GM23248 (cell line): Measurements from ENCODE around the gene CCM2. TPM values are rescaled to one million over a fixed set of nuclear protein-coding genes. Genes with fewer than 3 reads are reported as not detected.
A peak's percentile ranks its signal among the peaks of the same experiment; 100 is the strongest.

Experiments used
- DNase-seq: peaks from one replicate; pipeline ENCODE4 v3.0.0-alpha.2; 2015
- H2AFZ ChIP-seq: fragments of 200-600 bp; sonication (generic); 2 replicates; pipeline ENCODE4 v1.6.1; 2016; ENCODE audit warnings: antibody characterized with exemption
- H3F3A ChIP-seq: fragments of 200-600 bp; sonication (generic); 2 replicates; pipeline ENCODE4 v1.6.1; 2016; ENCODE audit warnings: mild to moderate bottlenecking, antibody characterized with exemption, mixed run types; ENCODE audit not compliant: insufficient read depth
- H3K27ac ChIP-seq: fragments of 200-600 bp; sonication (generic); 2 replicates; pipeline ENCODE4 v1.5.1; 2016; ENCODE audit warnings: mild to moderate bottlenecking
- H3K27me3 ChIP-seq: fragments of 200-600 bp; sonication (generic); replicated peaks from 2 replicates; pipeline ENCODE4 v1.6.1; 2016; ENCODE audit warnings: mild to moderate bottlenecking; ENCODE audit not compliant: insufficient read depth
- H3K36me3 ChIP-seq: fragments of 200-600 bp; sonication (generic); 2 replicates; pipeline ENCODE4 v1.6.1; 2016; ENCODE audit warnings: low read depth, mild to moderate bottlenecking
- H3K4me1 ChIP-seq: fragments of 200-600 bp; sonication (generic); 2 replicates; pipeline ENCODE4 v1.6.1; 2016; ENCODE audit warnings: mild to moderate bottlenecking; ENCODE audit not compliant: insufficient read depth
- H3K4me2 ChIP-seq: fragments of 200-600 bp; sonication (generic); one replicate; pipeline ENCODE4 v1.6.1; 2016; ENCODE audit warnings: mild to moderate bottlenecking; ENCODE audit not compliant: unreplicated experiment
- H3K4me3 ChIP-seq: fragments of 200-600 bp; sonication (generic); 2 replicates; pipeline ENCODE4 v1.5.1; 2016; ENCODE audit warnings: mild to moderate bottlenecking
- H3K79me2 ChIP-seq: fragments of 200-600 bp; sonication (generic); 2 replicates; pipeline ENCODE4 v1.6.1; 2016; ENCODE audit warnings: mild to moderate bottlenecking; ENCODE audit not compliant: insufficient read depth
- H3K9ac ChIP-seq: fragments of 200-600 bp; sonication (generic); 2 replicates; pipeline ENCODE4 v1.6.1; 2016; ENCODE audit warnings: mild to moderate bottlenecking
- H3K9me2 ChIP-seq: fragments of 200-600 bp; sonication (generic); 2 replicates; pipeline ENCODE4 v1.6.1; 2016; ENCODE audit warnings: mixed run types, mild to moderate bottlenecking, moderate library complexity; ENCODE audit not compliant: insufficient read depth
- H3K9me3 ChIP-seq: fragments of 200-600 bp; sonication (generic); one replicate; pipeline ENCODE4 v1.6.1; 2017; ENCODE audit warnings: low read depth
- H4K20me1 ChIP-seq: fragments of 200-600 bp; sonication (generic); 2 replicates; pipeline ENCODE4 v1.6.0; 2016; ENCODE audit not compliant: insufficient read depth
- EZH2 ChIP-seq: fragments of 200-600 bp; sonication (generic); IDR thresholded peaks from 2 replicates; pipeline ENCODE4 v1.6.1; 2018; ENCODE audit warnings: antibody characterized with exemption, mild to moderate bottlenecking; ENCODE audit not compliant: insufficient read depth, poor library complexity, severe bottlenecking
- EZH2phosphoT487 ChIP-seq: fragments of 200-600 bp; sonication (generic); IDR thresholded peaks from 2 replicates; pipeline ENCODE4 v1.6.1; 2018; ENCODE audit warnings: antibody characterized with exemption, moderate library complexity, mild to moderate bottlenecking, low read depth; ENCODE audit not compliant: insufficient read depth
- WGBS, 2 experiments: methylation state at CpG; one replicate each; pipeline ENCODE4 v1.1.6; 2015 to 2017; ENCODE audit warnings: low lambda C conversion rate in 2 of 2, low coverage in 1 of 2; ENCODE audit errors: missing lambda C conversion rate in 2 of 2; 5-methylcytosine and 5-hydroxymethylcytosine counted together
- in situ Hi-C: fragments of 300-500 bp; cut with MboI; formaldehyde crosslinking; loops from 2 replicates; pipeline ENCODE4 v1.15.0; 2020
- polyA plus RNA-seq: library from polyadenylated mRNA; unstranded; fragments of >200 nt; fragmentation: Nextera tagmentation; extraction: Ambion mirVana; gene quantifications from 2 replicates; pipeline ENCODE4 v1.2.1, GENCODE V29; 2016
- total RNA-seq: library from RNA; depleted of rRNA; stranded (reverse); fragments of >200 nt; shearing (Covaris generic); gene quantifications from 2 replicates; pipeline ENCODE4 v1.2.3, GENCODE V29; 2014

Gene CCM2
- total and polyA plus RNA-seq, 2 experiments from 2014 or later: 63.8 to 69.3 TPM

- Histone ChIP-seq H3K4me3 (no peak overlapping the region), H3K9ac (no peak overlapping the region)
Observed at GRCh38 chr7:44958645-44959344, 41.2 kb upstream of the CCM2 start.

GRCh38 chr7:44959433-44959951 is 40.5 kb upstream of the CCM2 start:
- TF ChIP-seq EZH2 (no peak), EZH2phosphoT487 (no peak)
- Histone ChIP-seq H3K79me2 (no peaks in the 10 kb centered on the region), H3K4me2 (no peak overlapping the region), H3K4me1 (no peaks in the 10 kb centered on the region), H3K9me2 (no peaks in the 10 kb centered on the region), H3K36me3 (no peaks in the 10 kb centered on the region), H2AFZ (no peak overlapping the region), H3F3A (no peaks in the 10 kb centered on the region), H3K27ac (no peak overlapping the region), H3K27me3 (no peaks in the 10 kb centered on the region), H3K9ac (no peak overlapping the region), H3K9me3 (no peaks in the 10 kb centered on the region), H3K4me3 (no peak overlapping the region), H4K20me1 (no peaks in the 10 kb centered on the region)
- 56 to 60% methylated on average over 8 of the region's 8 CpGs for WGBS, 2 experiments
- in situ Hi-C loops: no loop called here
- DNase-seq: peak; percentile 57

More at GRCh38 chr7:44958645-44959344, 41.2 kb upstream of the CCM2 start:
- no peak overlapping the region for H2AFZ ChIP-seq
- H3K4me2 ChIP-seq: no peak overlapping the region
- WGBS, 2 experiments: 52 to 53% methylated on average over 8 of the region's 8 CpGs
- TF ChIP-seq EZH2 (no peak), EZH2phosphoT487 (no peak)
- H3K27me3 ChIP-seq: no peaks in the 10 kb centered on the region
- H3K4me1 ChIP-seq: no peaks in the 10 kb centered on the region
- H3K9me2 ChIP-seq: no peaks in the 10 kb centered on the region
- H3F3A ChIP-seq: no peaks in the 10 kb centered on the region
- H3K9me3 ChIP-seq: no peaks in the 10 kb centered on the region
- no peaks in the 10 kb centered on the region for H4K20me1 ChIP-seq
- in situ Hi-C loops: no loop called here
- no peaks in the 10 kb centered on the region for H3K79me2 ChIP-seq
- DNase-seq: no peak
- H3K27ac ChIP-seq: no peak overlapping the region
- no peaks in the 10 kb centered on the region for H3K36me3 ChIP-seq

GRCh38 chr7:44960011-44960580 is 39.9 kb upstream of the CCM2 start:
- no peaks in the 10 kb centered on the region for H3K36me3 ChIP-seq
- H3K27ac ChIP-seq: no peak overlapping the region
- H2AFZ ChIP-seq: no peak overlapping the region
- H3K27me3 ChIP-seq: no peaks in the 10 kb centered on the region
- in situ Hi-C loops: no loop called here
- H3K9me2 ChIP-seq: no peaks in the 10 kb centered on the region
- H3K4me1 ChIP-seq: no peaks in the 10 kb centered on the region
- 68 to 69% methylated on average over 4 of the region's 4 CpGs for WGBS, 2 experiments
- no peak overlapping the region for H3K9ac ChIP-seq
- no peak for DNase-seq
- H3K4me2 ChIP-seq: no peak overlapping the region
- TF ChIP-seq EZH2: no peak
- TF ChIP-seq EZH2phosphoT487: no peak
- no peaks in the 10 kb centered on the region for H3F3A ChIP-seq
- no peak overlapping the region for H3K4me3 ChIP-seq
- H3K79me2 ChIP-seq: no peaks in the 10 kb centered on the region
- H3K9me3 ChIP-seq: no peaks in the 10 kb centered on the region
- H4K20me1 ChIP-seq: no peaks in the 10 kb centered on the region

- TF ChIP-seq EZH2: no peak
- TF ChIP-seq EZH2phosphoT487: no peak
- peak overlapping the region; percentile 84; the same call in 1 of the 2 replicates for H2AFZ ChIP-seq
- H3K36me3 ChIP-seq: no peaks in the 10 kb centered on the region
- no peaks in the 10 kb centered on the region for H3F3A ChIP-seq
- no peak overlapping the region for H3K27ac ChIP-seq
- in situ Hi-C loops: no loop called here
- no peaks in the 10 kb centered on the region for H4K20me1 ChIP-seq
- no peaks in the 10 kb centered on the region for H3K27me3 ChIP-seq
- peak; percentile 23 for DNase-seq
- H3K4me1 ChIP-seq: no peaks in the 10 kb centered on the region
- 53 to 80% methylated on average over 11 to 15 of the region's 16 CpGs for WGBS, 2 experiments
- H3K9me2 ChIP-seq: no peaks in the 10 kb centered on the region
- no peaks in the 10 kb centered on the region for H3K79me2 ChIP-seq
- H3K4me2 ChIP-seq: peak overlapping the region; percentile 78
- H3K9me3 ChIP-seq: no peaks in the 10 kb centered on the region
- peak overlapping the region; percentile 64 for H3K4me3 ChIP-seq
- H3K9ac ChIP-seq: no peak overlapping the region
Observed at GRCh38 chr7:44961844-44962482, 38.0 kb upstream of the CCM2 start.
